Ectodermal cell (in vitro differentiated cells): ENCODE data around the gene NRL.
A peak's percentile ranks its signal among the peaks of the same experiment; 100 is the strongest.
"Not testable (repeated sequence)": the region's sequence is repeated elsewhere in the genome, so short reads cannot be mapped to it uniquely, and the experiment has no call there.

Experiments
- H3K27ac ChIP-seq: 2 replicates; pipeline ENCODE4 v1.7.0; 2013; ENCODE audit warnings: mild to moderate bottlenecking, low read depth, low read length; ENCODE audit not compliant: insufficient read depth, poor library complexity, severe bottlenecking
- H3K27me3 ChIP-seq: 2 replicates; pipeline ENCODE4 v1.7.0; 2013; ENCODE audit warnings: mild to moderate bottlenecking, low read length; ENCODE audit not compliant: insufficient read depth, control insufficient read depth, poor library complexity, severe bottlenecking
- H3K36me3 ChIP-seq: one replicate; pipeline ENCODE4 v1.7.0; 2013; ENCODE audit warnings: low read length; ENCODE audit not compliant: control insufficient read depth, insufficient read depth
- H3K4me1 ChIP-seq: one replicate; pipeline ENCODE4 v1.7.0; 2013; ENCODE audit warnings: low read length; ENCODE audit not compliant: control insufficient read depth, insufficient read depth
- H3K4me3 ChIP-seq: 2 replicates; pipeline ENCODE4 v1.7.0; 2013; ENCODE audit warnings: low read depth, low read length, control low read depth; ENCODE audit not compliant: insufficient read depth
- H3K9me3 ChIP-seq: 2 replicates; pipeline ENCODE4 v1.7.0; 2013; ENCODE audit warnings: mild to moderate bottlenecking, low read length, moderate library complexity; ENCODE audit not compliant: control insufficient read depth
- WGBS, 2 experiments: methylation state at CpG; one replicate each; pipeline ENCODE4 v1.1.7; 2013; ENCODE audit warnings: missing lambda C conversion rate in 2 of 2; 5-methylcytosine and 5-hydroxymethylcytosine counted together

The NRL gene

GRCh38 chr14:24113379-24113800 lies 1.4 kb downstream of the NRL start:
- H3K27me3 ChIP-seq, result no peaks in the 10 kb centered on the region
- H3K4me1 ChIP-seq, result no peaks in the 10 kb centered on the region
- H3K9me3 ChIP-seq, result no peaks in the 10 kb centered on the region
- H3K4me3 ChIP-seq, result peak overlapping the region; percentile 91
- peaks cover 14% of the 10 kb centered on the region for H3K36me3 ChIP-seq
- WGBS, 2 experiments, result 23 to 24% methylated on average over 15 of the region's 15 CpGs
- H3K27ac ChIP-seq, result peak overlapping the region; percentile 89

- Histone ChIP-seq H3K4me1 (no peaks in the 10 kb centered on the region), H3K27me3 (no peaks in the 10 kb centered on the region), H3K27ac (no peak overlapping the region), H3K36me3 (no peaks in the 10 kb centered on the region), H3K4me3 (no peak overlapping the region), H3K9me3 (no peaks in the 10 kb centered on the region)
- WGBS, 2 experiments, result 91 to 95% methylated on average over 1 of the region's 1 CpG
Observed at GRCh38 chr14:24110523-24110922, 4.2 kb downstream of the NRL start.

- Histone ChIP-seq H3K27me3 (no peaks in the 10 kb centered on the region), H3K36me3 (no peaks in the 10 kb centered on the region), H3K4me3 (no peak overlapping the region), H3K27ac (no peak overlapping the region), H3K4me1 (no peaks in the 10 kb centered on the region), H3K9me3 (no peaks in the 10 kb centered on the region)
- 84 to 85% methylated on average over 9 of the region's 9 CpGs for WGBS, 2 experiments
Observed at GRCh38 chr14:24110060-24110459, 4.7 kb downstream of the NRL start.

GRCh38 chr14:24108336-24108874 lies 6.3 kb downstream of the NRL start:
- no peaks in the 10 kb centered on the region for H3K4me1 ChIP-seq

GRCh38 chr14:24106672-24107271 lies 8.0 kb downstream of the NRL start:
- Histone ChIP-seq H3K9me3 (no peaks in the 10 kb centered on the region), H3K4me1 (no peaks in the 10 kb centered on the region), H3K27ac (no peak overlapping the region), H3K27me3 (no peaks in the 10 kb centered on the region), H3K36me3 (no peaks in the 10 kb centered on the region), H3K4me3 (no peak overlapping the region)
- 97 to 100% methylated on average over 1 to 3 of the region's 4 CpGs for WGBS, 2 experiments

More at GRCh38 chr14:24108336-24108874, 6.3 kb downstream of the NRL start:
- no peak overlapping the region for H3K27ac ChIP-seq
- H3K27me3 ChIP-seq, result no peaks in the 10 kb centered on the region
- H3K9me3 ChIP-seq, result no peaks in the 10 kb centered on the region
- 49 to 63% methylated on average over 4 to 5 of the region's 5 CpGs for WGBS, 2 experiments
- H3K4me3 ChIP-seq, result no peak overlapping the region
- no peaks in the 10 kb centered on the region for H3K36me3 ChIP-seq

- not testable (repeated sequence) for H3K4me3 ChIP-seq, H3K27ac ChIP-seq, H3K4me1 ChIP-seq, H3K9me3 ChIP-seq, H3K36me3 ChIP-seq, H3K27me3 ChIP-seq
- 93% methylated on average over 8 of the region's 8 CpGs for WGBS, 2 experiments
Observed at GRCh38 chr14:24105609-24106239, 9.0 kb downstream of the NRL start.

- no peak overlapping the region for H3K27ac ChIP-seq
- 95% methylated on average over 13 of the region's 13 CpGs for WGBS, 2 experiments
- no peaks in the 10 kb centered on the region for H3K36me3 ChIP-seq
- H3K27me3 ChIP-seq, result no peaks in the 10 kb centered on the region
- no peaks in the 10 kb centered on the region for H3K9me3 ChIP-seq
- H3K4me3 ChIP-seq, result no peak overlapping the region
- no peaks in the 10 kb centered on the region for H3K4me1 ChIP-seq
Observed at GRCh38 chr14:24103451-24103850, 11.3 kb downstream of the NRL start.

GRCh38 chr14:24102357-24103048 lies 12.2 kb downstream of the NRL start:
- no peaks in the 10 kb centered on the region for H3K36me3 ChIP-seq
- WGBS, 2 experiments, result 94% methylated on average over 7 of the region's 7 CpGs
- no peaks in the 10 kb centered on the region for H3K4me1 ChIP-seq
- no peak overlapping the region for H3K27ac ChIP-seq
- no peaks in the 10 kb centered on the region for H3K9me3 ChIP-seq
- no peak overlapping the region for H3K4me3 ChIP-seq
- no peaks in the 10 kb centered on the region for H3K27me3 ChIP-seq

GRCh38 chr14:24100982-24101494 lies 13.7 kb downstream of the NRL start:
- 87 to 96% methylated on average over 3 of the region's 3 CpGs for WGBS, 2 experiments

More at GRCh38 chr14:24100982-24101494, 13.7 kb downstream of the NRL start:
- Histone ChIP-seq H3K9me3 (no peaks in the 10 kb centered on the region), H3K36me3 (no peaks in the 10 kb centered on the region), H3K4me1 (no peaks in the 10 kb centered on the region), H3K4me3 (no peak overlapping the region), H3K27me3 (no peaks in the 10 kb centered on the region), H3K27ac (no peak overlapping the region)
